ENCODE data around the gene TAL1. TPM values are rescaled to one million over a fixed set of nuclear protein-coding genes. Genes with fewer than 3 reads are reported as not detected.

Gene TAL1
- total and polyA plus RNA-seq, 2 of the 8 experiments (the other 6 are each of a cell fraction or from before 2014, with no cell fraction given), result 0.09 to 0.15 TPM

DNA sequence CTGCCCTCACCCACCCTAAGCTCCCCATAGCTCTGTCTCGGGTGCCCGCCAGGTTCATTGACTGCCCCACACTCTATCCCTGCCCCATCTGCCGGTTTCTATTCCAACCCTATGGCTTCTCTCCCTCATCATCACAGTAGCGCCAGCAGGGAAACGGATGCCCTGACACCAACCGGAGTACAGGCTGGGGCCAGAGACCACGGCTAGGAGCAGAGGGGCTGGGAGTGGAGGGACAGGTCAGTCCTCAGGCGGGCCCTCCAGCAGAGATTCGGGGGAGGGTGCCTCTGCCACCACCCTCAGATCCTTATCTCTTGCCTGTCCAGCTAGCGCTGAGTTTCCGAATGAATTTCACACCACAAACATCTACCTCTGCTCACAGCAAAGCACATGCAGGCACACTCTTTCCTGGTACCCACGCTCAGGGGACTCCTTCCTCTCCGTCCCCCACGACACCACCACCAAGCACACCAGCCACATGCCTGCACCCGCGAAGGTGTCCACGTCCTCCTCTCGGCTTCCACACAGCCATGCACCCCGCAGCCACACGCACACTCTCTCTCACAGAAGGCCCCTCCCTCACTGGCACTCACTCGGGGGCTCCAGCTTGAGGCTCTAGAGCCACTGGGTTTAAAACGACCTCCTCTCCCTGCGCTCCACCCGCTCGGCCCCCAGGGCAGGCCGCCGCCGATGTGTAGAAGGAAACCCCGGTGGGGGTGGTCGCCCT is 7.2 kb downstream of the TAL1 start:
- DNase-seq (ENCODE audit: low read depth in 1 of 2, low spot score in 2 of 2) (peak in 1 of 2 experiments; percentile 60), FAIRE-seq (no peak)
- no peak overlapping the region for H3K4ac ChIP-seq (replicated peaks; ENCODE audit: insufficient read length, low read depth, low read length)
- peak overlapping the region; percentile 97 for H2BK12ac ChIP-seq (ENCODE audit: low read depth, low read length)
- peak overlapping the region; percentile 72; the same call in 1 of the 2 replicates for H2BK20ac ChIP-seq (ENCODE audit: low read length)
- H3K9me3 ChIP-seq (ENCODE audit: insufficient read depth in 2 of 2, low read depth in 1 of 2, low read length in 1 of 2), result no peaks in the 10 kb centered on the region
- no peak overlapping the region for H3K18ac ChIP-seq (ENCODE audit: extremely low read depth, low read length)
- TF ChIP-seq RNF2 (IDR thresholded peaks at IDR 0.05; ENCODE audit: borderline replicate concordance, low read depth, low read length, missing control alignments, poor library complexity, severe bottlenecking) (no peak), KDM4A (IDR thresholded peaks at IDR 0.05; ENCODE audit: low read depth, low read length, severe bottlenecking) (peak; percentile 6), SUZ12 (IDR thresholded peaks at IDR 0.05; ENCODE audit: low read length) (peak; percentile 91), EZH2 (IDR thresholded peaks at IDR 0.05; ENCODE audit: low read depth, low read length, severe bottlenecking) (peak; percentile 86)
- H3K4me1 ChIP-seq (replicated peaks in 1 of 4; ENCODE audit: control insufficient read depth in 3 of 4, insufficient read depth in 4 of 4, low read length in 3 of 4), result peaks cover 7 to 35% (median 26%) of the 10 kb centered on the region in 4 experiments
- ChIA-PET CTCF (ENCODE audit: partially characterized antibody) (interaction anchor here (0.7 to 4.2 kb wide), 7 partner anchors 10 to 45 kb away, joined by 3 to 25 read pairs (median 3); no protein-coding TSS in a partner anchor), POLR2A (ENCODE audit: partially characterized antibody) (interaction anchor here (1.8 kb wide), 1 partner anchor 10 kb away, joined by 3 read pairs; no protein-coding TSS in a partner anchor)
- H3K27me3 ChIP-seq (replicated peaks in 1 of 4; ENCODE audit: control insufficient read depth in 3 of 4, extremely low read depth in 1 of 4, insufficient read depth in 3 of 4, low read length in 3 of 4), result peaks cover 86 to 100% (median 94%) of the 10 kb centered on the region in 4 experiments
- no peak overlapping the region for H3K14ac ChIP-seq (ENCODE audit: insufficient read length)
- peak overlapping the region; percentile 66 for H4K91ac ChIP-seq (replicated peaks; ENCODE audit: insufficient read length, low read length)
- H4K5ac ChIP-seq (ENCODE audit: insufficient read length, low read depth, low read length), result no peak overlapping the region
- no peak overlapping the region for H2BK120ac ChIP-seq (replicated peaks; ENCODE audit: low read depth, low read length)
- peak overlapping the region; percentile 48; the same call in 1 of the 2 replicates for H2AK5ac ChIP-seq (ENCODE audit: low read depth, low read length)
- no peak overlapping the region for H3K23ac ChIP-seq (ENCODE audit: insufficient read length)
- no peak overlapping the region for H3K9ac ChIP-seq (replicated peaks in 1 of 4; ENCODE audit: extremely low read depth in 1 of 4, low read depth in 3 of 4, low read length in 3 of 4)
- H3K36me3 ChIP-seq (ENCODE audit: control insufficient read depth in 2 of 4, insufficient read depth in 4 of 4, low read length in 3 of 4), result no peaks in the 10 kb centered on the region; a peak in 1 of 8 replicates
- peak overlapping the region; percentile 11 to 54 (median 17); a peak in 7 of 8 replicates for H3K4me3 ChIP-seq (ENCODE audit: extremely low read depth in 1 of 4, insufficient read depth in 2 of 4, low read depth in 3 of 4, low read length in 4 of 4)
- H3K27ac ChIP-seq (ENCODE audit: low read depth, low read length), result no peak overlapping the region
- no peaks in the 10 kb centered on the region for H3K79me1 ChIP-seq (ENCODE audit: low read depth, low read length)
- H4K20me1 ChIP-seq (replicated peaks in 1 of 2; ENCODE audit: control insufficient read depth in 1 of 2, insufficient read depth in 2 of 2, low read length in 2 of 2), result peaks cover 5 to 16% of the 10 kb centered on the region in 2 experiments
- H4K8ac ChIP-seq (ENCODE audit: extremely low read depth, insufficient read depth, low read length), result peak overlapping the region; percentile 83; the same call in 1 of the 2 replicates
- H2AFZ ChIP-seq (ENCODE audit: low read length), result no peak overlapping the region
- no peak overlapping the region for H2BK5ac ChIP-seq (ENCODE audit: low read depth, low read length)
- peak overlapping the region; percentile 96 for H2BK15ac ChIP-seq (ENCODE audit: low read length)
- H3K79me2 ChIP-seq (ENCODE audit: control insufficient read depth in 1 of 2, insufficient read depth in 2 of 2, low read length in 2 of 2), result no peaks in the 10 kb centered on the region
- peak overlapping the region; percentile 67 to 71 for H3K4me2 ChIP-seq (ENCODE audit: insufficient read depth in 1 of 2, low read depth in 2 of 2, low read length in 2 of 2)
- WGBS, 2 experiments (ENCODE audit: extremely low coverage in 1 of 2, insufficient coverage in 1 of 2, insufficient read length in 1 of 2, insufficient replicate concordance in 2 of 2, low coverage in 1 of 2, low lambda C conversion rate in 2 of 2, missing lambda C conversion rate in 1 of 2), result 9% methylated on average over 25 of the region's 30 CpGs; no CpG with 5 or more reads in 1 of the 2 experiments
- H3K23me2 ChIP-seq (ENCODE audit: low read depth, low read length), result peaks cover 8% of the 10 kb centered on the region
- H3K56ac ChIP-seq (replicated peaks; ENCODE audit: insufficient read length, low read depth, low read length), result no peak overlapping the region

Data from H1 (cell line).